Left ventricle myocardium superior (tissue), 1 donor: ENCODE data around the gene C2CD5. TPM values are rescaled to one million over a fixed set of nuclear protein-coding genes. Genes with fewer than 3 reads are reported as not detected.

Source experiments
- ATAC-seq: fragments of 200-7000 bp; cut with Tn5 transposase; one replicate; pipeline ENCODE4 v1.9.1; 2020; ENCODE audit warnings: mild to moderate bottlenecking, moderate library complexity
- DNase-seq: peaks from one replicate; pipeline ENCODE4 v3.0.0-alpha.2; 2020
- intact Hi-C: fragments of 100-400 bp; cut with micrococcal nuclease; formaldehyde crosslinking; loops from one replicate; pipeline ENCODE4 v1.11.0; 2022
- total RNA-seq: library from RNA; stranded (reverse); fragmentation: NEBNext Ultra II Directional; extraction: Animal tissue kit (Norgen Biotek cat#: 25700); gene quantifications from one replicate; pipeline ENCODE4 v1.2.1, GENCODE V29; 2021
- donor health status: DM: no; HTN: yes; CAD: no; lungs with severe emphysema.

C2CD5 gene
- total RNA-seq, 1 donor from 2014 or later = 25.4 TPM

- intact Hi-C loops = no loop called here
- DNase-seq (no peak), ATAC-seq (peak; percentile 17)
These were observed 5.3 kb downstream of the C2CD5 start for GRCh38 chr12:22539055-22539454.

GRCh38 chr12:22538311-22538710 is 6.0 kb downstream of the C2CD5 start:
- no peak for DNase-seq
- intact Hi-C loops = no loop called here

GRCh38 chr12:22536971-22537544 is 7.3 kb downstream of the C2CD5 start:
- no peak for DNase-seq
- ATAC-seq = no peak
- intact Hi-C loops = no loop called here

More at GRCh38 chr12:22538311-22538710, 6.0 kb downstream of the C2CD5 start:
- ATAC-seq = no peak

GRCh38 chr12:22536346-22536945 is 7.9 kb downstream of the C2CD5 start:
- no peak for ATAC-seq
- DNase-seq = no peak
- intact Hi-C loops = no loop called here

GRCh38 chr12:22535478-22535877 is 8.9 kb downstream of the C2CD5 start:
- intact Hi-C loops = no loop called here
- no peak for ATAC-seq
- DNase-seq = no peak

GRCh38 chr12:22535038-22535437 is 9.3 kb downstream of the C2CD5 start:
- ATAC-seq = no peak
- intact Hi-C loops = no loop called here
- DNase-seq = no peak

GRCh38 chr12:22533155-22533554 is 11.2 kb downstream of the C2CD5 start:
- no peak for DNase-seq
- intact Hi-C loops = no loop called here
- peak; percentile 39 for ATAC-seq

GRCh38 chr12:22532317-22532716 is 12.0 kb downstream of the C2CD5 start:
- intact Hi-C loops = no loop called here
- ATAC-seq = peak; percentile 76
- no peak for DNase-seq

- no peak for ATAC-seq
- intact Hi-C loops = no loop called here
- DNase-seq = no peak
These were observed 13.1 kb downstream of the C2CD5 start for GRCh38 chr12:22531205-22531604.

GRCh38 chr12:22529281-22530060 is 14.9 kb downstream of the C2CD5 start:
- intact Hi-C loops = no loop called here
- DNase-seq = no peak
- no peak for ATAC-seq

- intact Hi-C loops = no loop called here
- ATAC-seq (no peak), DNase-seq (no peak)
These were observed 16.3 kb downstream of the C2CD5 start for GRCh38 chr12:22527999-22528398.

GRCh38 chr12:22526836-22527235 is 17.5 kb downstream of the C2CD5 start:
- ATAC-seq (no peak), DNase-seq (no peak)
- intact Hi-C loops = no loop called here

- ATAC-seq (no peak), DNase-seq (no peak)
- intact Hi-C loops = no loop called here
These were observed 18.9 kb downstream of the C2CD5 start for GRCh38 chr12:22525426-22525825.

GRCh38 chr12:22518998-22519397 is 25.3 kb downstream of the C2CD5 start:
- intact Hi-C loops = no loop called here
- DNase-seq (no peak), ATAC-seq (no peak)

- ATAC-seq (peak; percentile 32), DNase-seq (peak; percentile 45)
- intact Hi-C loops = no loop called here
These were observed 26.2 kb downstream of the C2CD5 start for GRCh38 chr12:22518060-22518719.

- ATAC-seq (no peak), DNase-seq (no peak)
- intact Hi-C loops = no loop called here
These were observed 29.5 kb downstream of the C2CD5 start for GRCh38 chr12:22514875-22515274.

- no peak for ATAC-seq
- intact Hi-C loops = no loop called here
- DNase-seq = no peak
These were observed 38.5 kb downstream of the C2CD5 start for GRCh38 chr12:22505826-22506225.

GRCh38 chr12:22500100-22500499 is 44.2 kb downstream of the C2CD5 start:
- no peak for ATAC-seq
- no peak for DNase-seq
- intact Hi-C loops = no loop called here

- intact Hi-C loops = no loop called here
- DNase-seq = no peak
- no peak for ATAC-seq
These were observed 44.9 kb downstream of the C2CD5 start for GRCh38 chr12:22499445-22499844.

GRCh38 chr12:22494319-22494718 is 50.0 kb downstream of the C2CD5 start:
- intact Hi-C loops = no loop called here
- DNase-seq (no peak), ATAC-seq (no peak)
